Natural killer cell (primary cell): ENCODE measurements around the gene MMEL1. TPM values are rescaled to one million over a fixed set of nuclear protein-coding genes. Genes with fewer than 3 reads are reported as not detected.

Experiments used
- ATAC-seq, 3 donors: fragments of 150-1000 bp in 2 of 3; fragments of 200-7000 bp in 1 of 3; cut with Tn5 transposase; 1 replicate in 1 of 3; 2 replicates in 2 of 3; pipeline ENCODE4 v1.10.0; 2021; ENCODE audit warnings: mild to moderate bottlenecking in 2 of 3, moderate library complexity in 2 of 3
- DNase-seq, 2 donors: peaks; one replicate each; pipeline versions ENCODE4 v3.0.0 to v3.0.0-alpha.2; 2013 to 2021; ENCODE audit warnings: mixed read lengths in 1 of 2
- H3K27ac ChIP-seq: one replicate; pipeline ENCODE4 v1.5.1; 2013; ENCODE audit warnings: mild to moderate bottlenecking, low read length
- H3K27me3 ChIP-seq: one replicate; pipeline ENCODE4 v1.6.1; 2013; ENCODE audit warnings: low read length; ENCODE audit not compliant: control insufficient read depth, insufficient read depth
- H3K36me3 ChIP-seq: one replicate; pipeline ENCODE4 v1.6.1; 2013; ENCODE audit warnings: low read length; ENCODE audit not compliant: control insufficient read depth, insufficient read depth
- H3K4me1 ChIP-seq: one replicate; pipeline ENCODE4 v1.6.1; 2013; ENCODE audit warnings: low read length; ENCODE audit not compliant: control insufficient read depth, insufficient read depth
- H3K4me3 ChIP-seq: one replicate; pipeline ENCODE4 v1.5.1; 2013; ENCODE audit warnings: low read length
- H3K9me3 ChIP-seq: one replicate; pipeline ENCODE4 v1.6.1; 2013; ENCODE audit warnings: low read length; ENCODE audit not compliant: control insufficient read depth, insufficient read depth
- H3K27ac Mint-ChIP-seq, 2 donors: one replicate each; pipeline ENCODE4 v1.8.0; 2022; ENCODE audit warnings: mild to moderate bottlenecking in 2 of 2, mixed read lengths in 2 of 2, moderate library complexity in 1 of 2
- H3K27me3 Mint-ChIP-seq, 2 donors: one replicate each; pipeline ENCODE4 v1.8.0; 2022; ENCODE audit warnings: low read depth in 2 of 2, mixed read lengths in 2 of 2
- H3K36me3 Mint-ChIP-seq: one replicate; pipeline ENCODE4 v1.8.0; 2022; ENCODE audit warnings: mixed read lengths
- H3K4me1 Mint-ChIP-seq, 2 donors: one replicate each; pipeline ENCODE4 v1.8.0; 2022; ENCODE audit warnings: mixed read lengths in 2 of 2
- H3K4me3 Mint-ChIP-seq: one replicate; pipeline ENCODE4 v1.8.0; 2022; ENCODE audit warnings: mild to moderate bottlenecking, moderate library complexity, mixed read lengths
- H3K9me3 Mint-ChIP-seq, 2 donors: one replicate each; pipeline ENCODE4 v1.8.0; 2022; ENCODE audit warnings: mixed read lengths in 2 of 2
- CTCF ChIP-seq: fragments of 200-600 bp; IDR thresholded peaks from one replicate; pipeline ENCODE4 v1.8.0; 2022; ENCODE audit warnings: antibody characterized with exemption
- WGBS: methylation state at CpG from one replicate; pipeline ENCODE4 v1.1.7; 2013; ENCODE audit warnings: missing lambda C conversion rate; ENCODE audit not compliant: insufficient coverage; 5-methylcytosine and 5-hydroxymethylcytosine counted together
- intact Hi-C: fragments of 100-400 bp; cut with micrococcal nuclease; formaldehyde crosslinking; loops from one replicate; pipeline ENCODE4 v1.14.2; 2022
- total RNA-seq, 4 donors: library from RNA; stranded (reverse); fragments of 120-200 nt in 1 of 4; gene quantifications; one replicate each; pipeline versions ENCODE4 v1.2.3 to v1.2.4, GENCODE V29; 2013 to 2022

MMEL1 gene
- total RNA-seq, 3 donors from 2014 or later (not counting 1 experiment from before 2014, with no cell fraction given), result 1.3 to 2.0 TPM; not detected in 1

- ATAC-seq (no peak), DNase-seq (peak in 1 of 2 donors; percentile 12)
- H3K4me1 ChIP-seq, result peaks cover 2% of the 10 kb centered on the region
- 81% methylated on average over 18 of the region's 18 CpGs for WGBS
- H3K36me3 Mint-ChIP-seq, result no peaks in the 10 kb centered on the region
- H3K9me3 ChIP-seq, result no peaks in the 10 kb centered on the region
- H3K27ac Mint-ChIP-seq, result no peak overlapping the region
- intact Hi-C loops, result no loop called here
- no peak for TF ChIP-seq CTCF
- no peak overlapping the region for H3K27ac ChIP-seq
- no peaks in the 10 kb centered on the region for H3K4me1 Mint-ChIP-seq
- H3K36me3 ChIP-seq, result no peaks in the 10 kb centered on the region
- no peak overlapping the region for H3K4me3 ChIP-seq
- H3K27me3 ChIP-seq, result no peaks in the 10 kb centered on the region
- no peaks in the 10 kb centered on the region for H3K9me3 Mint-ChIP-seq
- no peak overlapping the region for H3K4me3 Mint-ChIP-seq
- peaks cover 13 to 16% of the 10 kb centered on the region in 2 donors for H3K27me3 Mint-ChIP-seq
These were observed 29.8 kb downstream of the MMEL1 start for GRCh38 chr1:2602866-2603520.

- Histone ChIP-seq H3K4me1 (peaks cover 8% of the 10 kb centered on the region), H3K36me3 (no peaks in the 10 kb centered on the region), H3K9me3 (no peaks in the 10 kb centered on the region), H3K27me3 (no peaks in the 10 kb centered on the region), H3K27ac (no peak overlapping the region), H3K4me3 (no peak overlapping the region)
- Mint-ChIP-seq H3K4me3 (no peak overlapping the region), H3K27me3 (peaks cover 16 to 17% of the 10 kb centered on the region in 2 donors), H3K27ac (no peak overlapping the region), H3K4me1 (peaks cover 0 to 6% of the 10 kb centered on the region in 2 donors), H3K9me3 (no peaks in the 10 kb centered on the region), H3K36me3 (no peaks in the 10 kb centered on the region)
- intact Hi-C loops, result no loop called here
- DNase-seq, result no peak
- TF ChIP-seq CTCF, result no peak
- WGBS, result 70% methylated on average over 15 of the region's 15 CpGs
- ATAC-seq, result no peak
These were observed 30.4 kb downstream of the MMEL1 start for GRCh38 chr1:2602311-2602835.

- no peak overlapping the region for H3K27ac Mint-ChIP-seq
- Histone ChIP-seq H3K27me3 (no peaks in the 10 kb centered on the region), H3K4me1 (peaks cover 11% of the 10 kb centered on the region), H3K9me3 (no peaks in the 10 kb centered on the region), H3K36me3 (no peaks in the 10 kb centered on the region), H3K4me3 (no peak overlapping the region), H3K27ac (no peak overlapping the region)
- intact Hi-C loops, result no loop called here
- H3K36me3 Mint-ChIP-seq, result no peaks in the 10 kb centered on the region
- no peak overlapping the region for H3K4me3 Mint-ChIP-seq
- no peak for TF ChIP-seq CTCF
- ATAC-seq (no peak), DNase-seq (no peak)
- WGBS, result 84% methylated on average over 18 of the region's 18 CpGs
- H3K4me1 Mint-ChIP-seq, result peaks cover 0 to 9% of the 10 kb centered on the region in 2 donors
- H3K27me3 Mint-ChIP-seq, result peaks cover 16 to 17% of the 10 kb centered on the region in 2 donors
- no peaks in the 10 kb centered on the region for H3K9me3 Mint-ChIP-seq
These were observed 31.0 kb downstream of the MMEL1 start for GRCh38 chr1:2601721-2602303.
